ENCODE results near the gene SEC14L6.

The SEC14L6 gene

GRCh38 chr22:30574095-30574981 is 27.8 kb upstream of the SEC14L6 start, which contains the start of gene GAL3ST1:
Gene GAL3ST1, minus strand, starts transcription at chr22:30574665. Its CDS starts 17,273 bp downstream, at chr22:30557392.
- no peak for ATAC-seq
- TF ChIP-seq ZFP3 (CRISPR knock-in tag; IDR thresholded peaks at IDR 0.05), result no peak

- ATAC-seq, result no peak; the same call in 2 of the 3 replicates
- TF ChIP-seq ZNF70 (CRISPR knock-in tag; IDR thresholded peaks at IDR 0.05), result no peak
- TF ChIP-seq TOX (CRISPR knock-in tag; IDR thresholded peaks at IDR 0.05; ENCODE audit: borderline replicate concordance), result no peak
- no peak for TF ChIP-seq CSRNP3 (CRISPR knock-in tag; IDR thresholded peaks at IDR 0.05)
These were observed 27.1 kb upstream of the SEC14L6 start for GRCh38 chr22:30573594-30574094.

GRCh38 chr22:30572840-30573593 is 26.5 kb upstream of the SEC14L6 start:
- no peak; the same call in 2 of the 3 replicates for ATAC-seq
- no peak for TF ChIP-seq CREB5 (CRISPR knock-in tag; IDR thresholded peaks at IDR 0.05; ENCODE audit: low read depth)
- TF ChIP-seq ZNF8 (CRISPR knock-in tag; IDR thresholded peaks at IDR 0.05), result no peak
- TF ChIP-seq OSR1 (CRISPR knock-in tag; IDR thresholded peaks at IDR 0.05), result no peak
- no peak for TF ChIP-seq TCF4 (CRISPR knock-in tag; IDR thresholded peaks at IDR 0.05; ENCODE audit: borderline replicate concordance)
- no peak for TF ChIP-seq ZNF565 (CRISPR knock-in tag; conservative IDR thresholded peaks at IDR 0.05; ENCODE audit: low read depth)
- no peak for TF ChIP-seq ESRRG (CRISPR knock-in tag; IDR thresholded peaks at IDR 0.05)
- no peak for TF ChIP-seq ZFP3 (CRISPR knock-in tag; IDR thresholded peaks at IDR 0.05)
- no peak for TF ChIP-seq TOX (CRISPR knock-in tag; IDR thresholded peaks at IDR 0.05; ENCODE audit: borderline replicate concordance)
- no peak for TF ChIP-seq CSDC2 (CRISPR knock-in tag; IDR thresholded peaks at IDR 0.05)
- no peak for TF ChIP-seq BACH2 (CRISPR knock-in tag; IDR thresholded peaks at IDR 0.05; ENCODE audit: borderline replicate concordance)
- no peak for TF ChIP-seq SNAI2 (CRISPR knock-in tag; IDR thresholded peaks at IDR 0.05)
- no peak for TF ChIP-seq PATZ1 (CRISPR knock-in tag; IDR thresholded peaks at IDR 0.05; ENCODE audit: borderline replicate concordance)
- TF ChIP-seq ARNTL (CRISPR knock-in tag; IDR thresholded peaks at IDR 0.05; ENCODE audit: borderline replicate concordance, low read depth), result no peak
- TF ChIP-seq ZFP30 (CRISPR knock-in tag; IDR thresholded peaks at IDR 0.05), result no peak
- TF ChIP-seq ZNF70 (CRISPR knock-in tag; IDR thresholded peaks at IDR 0.05), result no peak
- TF ChIP-seq CSRNP3 (CRISPR knock-in tag; IDR thresholded peaks at IDR 0.05), result no peak
- no peak for TF ChIP-seq ZC3H10 (CRISPR knock-in tag; IDR thresholded peaks at IDR 0.05)
- TF ChIP-seq ISL1 (CRISPR knock-in tag; IDR thresholded peaks at IDR 0.05), result no peak
- no peak for TF ChIP-seq GLIS3 (CRISPR knock-in tag; IDR thresholded peaks at IDR 0.05)
- TF ChIP-seq RARB (CRISPR knock-in tag; IDR thresholded peaks at IDR 0.05), result no peak

- no peak for TF ChIP-seq PATZ1 (CRISPR knock-in tag; IDR thresholded peaks at IDR 0.05; ENCODE audit: borderline replicate concordance)
- no peak for TF ChIP-seq ZFP3 (CRISPR knock-in tag; IDR thresholded peaks at IDR 0.05)
- no peak for TF ChIP-seq ZC3H10 (CRISPR knock-in tag; IDR thresholded peaks at IDR 0.05)
- TF ChIP-seq BACH2 (CRISPR knock-in tag; IDR thresholded peaks at IDR 0.05; ENCODE audit: borderline replicate concordance), result no peak
- TF ChIP-seq RARB (CRISPR knock-in tag; IDR thresholded peaks at IDR 0.05), result no peak
- TF ChIP-seq ZNF70 (CRISPR knock-in tag; IDR thresholded peaks at IDR 0.05), result no peak
- ATAC-seq, result no peak
These were observed 25.7 kb upstream of the SEC14L6 start for GRCh38 chr22:30572210-30572609.
